Measurements from ENCODE around the gene ABHD15. TPM values are rescaled to one million over a fixed set of nuclear protein-coding genes. Genes with fewer than 3 reads are reported as not detected.

The ABHD15 gene
- total and polyA plus RNA-seq, 9 of the 15 experiments (the other 6 are each of a cell fraction or from before 2014, with no cell fraction given): 0.85 to 4.2 (median 2.1) TPM

DNA sequence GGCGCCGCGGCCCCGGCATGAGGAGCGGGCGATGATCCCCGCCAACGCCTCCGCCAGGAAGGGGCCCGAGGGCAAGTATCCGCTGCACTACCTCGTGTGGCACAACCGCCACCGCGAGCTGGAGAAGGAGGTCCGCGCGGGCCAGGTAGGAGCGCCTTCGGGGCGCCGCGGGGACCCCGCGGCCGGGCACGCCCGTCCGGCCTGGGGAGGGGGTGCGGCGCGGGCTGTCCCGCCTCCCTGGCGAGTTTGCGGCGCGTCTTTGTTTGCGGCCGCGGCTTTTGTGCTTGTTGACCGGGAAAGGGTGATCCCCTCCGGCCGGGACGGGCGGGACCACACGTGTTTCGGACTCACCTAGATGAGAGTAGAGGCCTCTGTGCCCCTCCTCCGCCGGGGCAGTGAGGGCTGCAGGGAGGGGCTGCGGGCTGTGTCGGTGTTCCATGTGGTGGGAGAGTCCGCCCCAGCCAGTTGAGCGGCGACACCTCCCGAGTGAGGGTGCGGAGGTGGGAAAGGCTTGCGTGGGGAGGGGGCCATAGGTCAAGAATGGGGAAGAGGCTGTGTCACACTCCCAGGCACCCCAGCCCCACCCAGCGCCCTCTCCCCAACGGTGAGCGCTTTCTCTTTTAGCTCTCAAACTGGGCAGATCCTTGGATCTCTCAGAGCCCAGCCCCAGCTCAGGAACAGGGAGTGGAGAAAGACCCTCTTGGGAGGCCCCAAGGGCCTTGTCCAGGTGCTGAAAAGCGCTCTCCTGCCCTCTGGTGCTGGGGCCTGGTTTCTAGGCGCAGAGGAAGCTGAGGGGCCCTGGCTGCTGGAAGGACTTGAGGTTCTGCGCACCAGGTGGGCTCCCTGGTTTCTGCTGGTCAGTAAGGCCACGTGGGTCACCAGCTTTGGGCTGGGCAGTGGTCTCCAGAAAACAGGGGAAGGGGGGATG lies 27.0 kb upstream of the ABHD15 start (continued):
- TF ChIP-seq ZFP30 (CRISPR knock-in tag; IDR thresholded peaks at IDR 0.05; ENCODE audit: borderline replicate concordance) (no peak), SNIP1 (IDR thresholded peaks at IDR 0.05; ENCODE audit: low read depth) (no peak), RFX5 (IDR thresholded peaks at IDR 0.05; ENCODE audit: low read depth, low read length) (no peak), PTBP1 (IDR thresholded peaks at IDR 0.05; ENCODE audit: low read depth, low read length) (no peak), SREBF2 (CRISPR knock-in tag; IDR thresholded peaks at IDR 0.05) (peak; percentile 90; the same call in 1 of the 2 replicates), ELF4 (CRISPR knock-in tag; IDR thresholded peaks at IDR 0.05) (no peak), SETDB1 (IDR thresholded peaks at IDR 0.05; ENCODE audit: low read length) (no peak), CHD2 (IDR thresholded peaks at IDR 0.05; ENCODE audit: low read depth, low read length) (no peak), ZFPM2 (CRISPR knock-in tag; IDR thresholded peaks at IDR 0.05) (no peak), ELF1 (tag; IDR thresholded peaks at IDR 0.05) (no peak), UBTF (IDR thresholded peaks at IDR 0.05; ENCODE audit: borderline replicate concordance in 1 of 2, low read depth in 2 of 2, low read length in 2 of 2) (0 out of 4 replicates have a peak, but pooled peaks of 1 of the 2 experiments have one; percentile 16), GTF2A2 (tag; IDR thresholded peaks at IDR 0.05) (no peak), IRF2 (CRISPR knock-in tag; IDR thresholded peaks at IDR 0.05) (no peak; the same call in 1 of the 2 replicates), ZNF232 (CRISPR knock-in tag; IDR thresholded peaks at IDR 0.05) (peak; percentile 96), ILK (tag; IDR thresholded peaks at IDR 0.05; ENCODE audit: borderline replicate concordance, low read depth) (no peak), ESRRB (CRISPR knock-in tag; IDR thresholded peaks at IDR 0.05; ENCODE audit: borderline replicate concordance) (no peak), ZNF24 (IDR thresholded peaks at IDR 0.05) (no peak), TFE3 (CRISPR knock-in tag; IDR thresholded peaks at IDR 0.05) (no peak), FOXM1 (IDR thresholded peaks at IDR 0.05; ENCODE audit: low read depth) (no peak), FOXM1 (CRISPR knock-in tag; IDR thresholded peaks at IDR 0.05; ENCODE audit: low read depth) (no peak), RUNX1 (IDR thresholded peaks at IDR 0.05; ENCODE audit: low read depth) (no peak)
- TF ChIP-seq, protein P1, sequence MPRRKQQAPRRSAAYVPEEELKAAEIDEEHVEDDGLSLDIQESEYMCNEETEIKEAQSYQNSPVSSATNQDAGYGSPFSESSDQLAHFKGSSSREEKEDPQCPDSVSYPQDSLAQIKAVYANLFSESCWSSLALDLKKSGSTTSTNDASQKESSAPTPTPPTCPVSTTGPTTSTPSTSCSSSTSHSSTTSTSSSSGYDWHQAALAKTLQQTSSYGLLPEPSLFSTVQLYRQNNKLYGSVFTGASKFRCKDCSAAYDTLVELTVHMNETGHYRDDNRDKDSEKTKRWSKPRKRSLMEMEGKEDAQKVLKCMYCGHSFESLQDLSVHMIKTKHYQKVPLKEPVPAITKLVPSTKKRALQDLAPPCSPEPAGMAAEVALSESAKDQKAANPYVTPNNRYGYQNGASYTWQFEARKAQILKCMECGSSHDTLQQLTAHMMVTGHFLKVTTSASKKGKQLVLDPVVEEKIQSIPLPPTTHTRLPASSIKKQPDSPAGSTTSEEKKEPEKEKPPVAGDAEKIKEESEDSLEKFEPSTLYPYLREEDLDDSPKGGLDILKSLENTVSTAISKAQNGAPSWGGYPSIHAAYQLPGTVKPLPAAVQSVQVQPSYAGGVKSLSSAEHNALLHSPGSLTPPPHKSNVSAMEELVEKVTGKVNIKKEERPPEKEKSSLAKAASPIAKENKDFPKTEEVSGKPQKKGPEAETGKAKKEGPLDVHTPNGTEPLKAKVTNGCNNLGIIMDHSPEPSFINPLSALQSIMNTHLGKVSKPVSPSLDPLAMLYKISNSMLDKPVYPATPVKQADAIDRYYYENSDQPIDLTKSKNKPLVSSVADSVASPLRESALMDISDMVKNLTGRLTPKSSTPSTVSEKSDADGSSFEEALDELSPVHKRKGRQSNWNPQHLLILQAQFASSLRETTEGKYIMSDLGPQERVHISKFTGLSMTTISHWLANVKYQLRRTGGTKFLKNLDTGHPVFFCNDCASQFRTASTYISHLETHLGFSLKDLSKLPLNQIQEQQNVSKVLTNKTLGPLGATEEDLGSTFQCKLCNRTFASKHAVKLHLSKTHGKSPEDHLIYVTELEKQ (CRISPR knock-in tag; IDR thresholded peaks at IDR 0.05): no peak
